Measurements from ENCODE around the gene ESM1.

Gene ESM1, protein sequence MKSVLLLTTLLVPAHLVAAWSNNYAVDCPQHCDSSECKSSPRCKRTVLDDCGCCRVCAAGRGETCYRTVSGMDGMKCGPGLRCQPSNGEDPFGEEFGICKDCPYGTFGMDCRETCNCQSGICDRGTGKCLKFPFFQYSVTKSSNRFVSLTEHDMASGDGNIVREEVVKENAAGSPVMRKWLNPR

DNA sequence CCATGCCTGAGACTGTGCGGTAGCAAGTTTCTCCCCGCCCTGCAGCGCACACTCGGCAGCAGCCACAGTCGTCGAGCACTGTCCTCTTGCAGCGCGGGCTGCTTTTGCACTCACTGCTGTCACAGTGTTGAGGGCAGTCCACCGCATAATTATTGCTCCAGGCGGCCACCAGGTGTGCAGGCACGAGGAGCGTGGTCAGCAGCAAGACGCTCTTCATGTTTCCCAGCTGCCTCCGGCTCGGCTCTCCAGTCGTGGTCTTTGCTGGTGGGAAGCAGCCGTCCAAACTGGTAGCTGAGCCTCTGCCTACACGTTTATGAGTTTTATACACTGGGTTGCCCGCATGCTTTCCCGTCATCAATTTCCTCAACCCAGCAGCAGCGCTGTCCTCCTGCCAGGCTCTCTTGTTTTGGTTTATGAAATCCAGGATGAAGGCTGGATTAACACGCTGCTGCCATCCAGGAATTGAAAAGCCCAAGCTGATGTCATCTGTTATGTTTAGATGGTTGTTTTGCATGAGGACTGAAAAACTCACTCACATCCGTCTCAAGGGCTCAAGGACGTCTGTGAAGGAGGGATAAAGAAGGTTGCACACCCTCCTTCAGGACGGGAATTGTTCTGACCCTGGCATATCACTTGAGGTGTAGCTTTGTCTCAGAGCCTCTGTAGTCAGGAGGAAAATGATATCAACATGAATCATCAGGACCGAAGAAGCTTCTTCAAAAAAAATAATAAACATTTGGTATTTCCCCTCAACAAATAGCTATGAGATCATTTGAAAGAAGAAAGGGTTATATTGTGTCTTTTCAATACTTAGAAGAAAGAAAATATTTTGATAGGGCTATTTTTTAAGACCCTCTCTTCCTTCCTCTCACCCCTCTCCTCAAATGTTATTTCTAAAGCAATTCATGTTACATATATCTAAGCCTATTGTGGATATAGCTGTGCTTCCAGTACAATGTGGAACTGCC is at the start of gene ESM1:
Gene ESM1, minus strand, starts transcription at position 293 of the 968 bp plus-strand sequence. Its CDS starts 76 bp downstream, at position 217.
- FAIRE-seq = no peak
- no peak for DNase-seq (ENCODE audit: insufficient read length, low spot score)
- TF ChIP-seq, protein P1, sequence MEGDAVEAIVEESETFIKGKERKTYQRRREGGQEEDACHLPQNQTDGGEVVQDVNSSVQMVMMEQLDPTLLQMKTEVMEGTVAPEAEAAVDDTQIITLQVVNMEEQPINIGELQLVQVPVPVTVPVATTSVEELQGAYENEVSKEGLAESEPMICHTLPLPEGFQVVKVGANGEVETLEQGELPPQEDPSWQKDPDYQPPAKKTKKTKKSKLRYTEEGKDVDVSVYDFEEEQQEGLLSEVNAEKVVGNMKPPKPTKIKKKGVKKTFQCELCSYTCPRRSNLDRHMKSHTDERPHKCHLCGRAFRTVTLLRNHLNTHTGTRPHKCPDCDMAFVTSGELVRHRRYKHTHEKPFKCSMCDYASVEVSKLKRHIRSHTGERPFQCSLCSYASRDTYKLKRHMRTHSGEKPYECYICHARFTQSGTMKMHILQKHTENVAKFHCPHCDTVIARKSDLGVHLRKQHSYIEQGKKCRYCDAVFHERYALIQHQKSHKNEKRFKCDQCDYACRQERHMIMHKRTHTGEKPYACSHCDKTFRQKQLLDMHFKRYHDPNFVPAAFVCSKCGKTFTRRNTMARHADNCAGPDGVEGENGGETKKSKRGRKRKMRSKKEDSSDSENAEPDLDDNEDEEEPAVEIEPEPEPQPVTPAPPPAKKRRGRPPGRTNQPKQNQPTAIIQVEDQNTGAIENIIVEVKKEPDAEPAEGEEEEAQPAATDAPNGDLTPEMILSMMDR (IDR thresholded peaks at IDR 0.05; ENCODE audit: insufficient read depth, missing control alignments) = no peak

DNA sequence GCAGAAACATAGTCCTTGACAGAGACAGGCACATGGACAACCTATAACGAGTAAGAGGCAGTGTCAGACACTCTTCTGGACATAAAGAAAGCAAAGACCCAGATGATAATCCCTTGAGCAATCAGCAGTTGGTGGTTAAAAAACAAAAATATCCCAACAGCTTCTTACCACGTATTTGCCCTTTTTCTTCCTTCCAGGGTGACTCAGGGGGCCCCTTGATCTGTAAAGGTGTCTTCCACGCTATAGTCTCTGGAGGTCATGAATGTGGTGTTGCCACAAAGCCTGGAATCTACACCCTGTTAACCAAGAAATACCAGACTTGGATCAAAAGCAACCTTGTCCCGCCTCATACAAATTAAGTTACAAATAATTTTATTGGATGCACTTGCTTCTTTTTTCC is 48.2 kb upstream of the ESM1 start:
- no peak for DNase-seq (ENCODE audit: insufficient read length, low spot score)
- no peak for FAIRE-seq
- TF ChIP-seq, protein P1 (IDR thresholded peaks at IDR 0.05; ENCODE audit: insufficient read depth, missing control alignments) = no peak

DNA sequence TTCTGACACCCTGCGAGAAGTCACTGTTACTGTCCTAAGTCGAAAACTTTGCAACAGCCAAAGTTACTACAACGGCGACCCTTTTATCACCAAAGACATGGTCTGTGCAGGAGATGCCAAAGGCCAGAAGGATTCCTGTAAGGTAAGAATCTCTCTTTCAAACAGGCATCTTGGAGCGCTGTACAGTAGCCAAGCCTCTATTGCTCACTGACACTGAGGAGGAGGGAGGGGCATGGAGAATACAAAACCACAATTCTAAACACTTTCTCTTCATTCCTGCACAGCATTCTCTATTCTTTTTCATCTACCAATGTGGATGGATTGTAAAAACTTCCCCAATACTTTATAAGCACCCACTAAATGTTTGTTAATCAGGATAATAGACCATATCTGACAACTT is 46.1 kb upstream of the ESM1 start:
- TF ChIP-seq, protein P1 (IDR thresholded peaks at IDR 0.05; ENCODE audit: insufficient read depth, missing control alignments) = no peak
- no peak for FAIRE-seq
- no peak for DNase-seq (ENCODE audit: insufficient read length, low spot score)

DNA sequence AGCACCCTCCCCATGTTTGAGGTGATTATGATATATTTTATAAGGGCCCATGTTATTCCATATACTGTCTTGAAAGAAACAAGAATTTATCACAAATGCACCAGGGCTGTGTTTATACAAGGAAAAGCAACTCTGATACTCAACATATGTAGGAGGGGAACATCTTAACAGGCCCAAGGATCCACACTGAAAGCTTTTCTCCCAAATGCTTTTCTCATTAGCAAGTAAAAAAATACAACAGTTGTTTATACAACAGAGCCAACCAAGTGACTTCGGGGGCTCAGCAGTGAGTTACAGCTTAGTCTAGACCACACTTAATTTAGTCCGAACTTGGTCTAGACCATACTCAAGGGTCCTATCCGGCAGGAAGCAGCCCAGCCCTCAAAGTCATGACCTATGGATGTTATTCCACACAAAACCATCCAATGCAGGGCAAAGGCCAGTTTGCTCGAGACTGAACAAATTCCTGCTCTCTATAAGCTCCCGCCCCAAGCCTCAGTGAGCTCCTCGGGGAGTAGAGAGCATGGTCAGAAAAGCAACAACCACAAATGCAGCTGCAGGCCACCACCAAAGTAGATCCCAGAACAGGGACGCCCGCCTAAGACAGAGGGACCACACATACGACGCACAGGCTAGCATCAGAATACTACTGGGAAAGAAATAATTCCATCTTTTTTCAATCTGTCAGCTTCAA is 45.4 kb upstream of the ESM1 start:
- TF ChIP-seq, protein P1 (IDR thresholded peaks at IDR 0.05; ENCODE audit: insufficient read depth, missing control alignments) = no peak
- DNase-seq (ENCODE audit: insufficient read length, low spot score) (no peak), FAIRE-seq (no peak)

DNA sequence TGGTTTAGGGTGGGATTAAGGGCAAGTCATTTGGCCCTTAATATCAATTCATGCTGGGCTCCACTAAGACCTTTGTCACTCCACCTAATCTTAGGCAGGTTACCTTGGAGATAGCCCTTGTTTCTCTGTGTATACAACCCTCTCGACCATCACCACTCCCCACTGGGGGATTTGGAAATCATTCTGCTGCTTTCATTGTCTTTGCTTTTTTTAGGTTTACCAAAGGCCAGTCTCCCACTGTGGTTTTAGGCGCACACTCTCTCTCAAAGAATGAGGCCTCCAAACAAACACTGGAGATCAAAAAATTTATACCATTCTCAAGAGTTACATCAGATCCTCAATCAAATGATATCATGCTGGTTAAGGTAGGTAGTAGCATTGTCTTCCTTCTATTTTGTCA is 44.8 kb upstream of the ESM1 start:
- FAIRE-seq (no peak), DNase-seq (ENCODE audit: insufficient read length, low spot score) (no peak)
- TF ChIP-seq, protein P1 (IDR thresholded peaks at IDR 0.05; ENCODE audit: insufficient read depth, missing control alignments) = no peak

DNA sequence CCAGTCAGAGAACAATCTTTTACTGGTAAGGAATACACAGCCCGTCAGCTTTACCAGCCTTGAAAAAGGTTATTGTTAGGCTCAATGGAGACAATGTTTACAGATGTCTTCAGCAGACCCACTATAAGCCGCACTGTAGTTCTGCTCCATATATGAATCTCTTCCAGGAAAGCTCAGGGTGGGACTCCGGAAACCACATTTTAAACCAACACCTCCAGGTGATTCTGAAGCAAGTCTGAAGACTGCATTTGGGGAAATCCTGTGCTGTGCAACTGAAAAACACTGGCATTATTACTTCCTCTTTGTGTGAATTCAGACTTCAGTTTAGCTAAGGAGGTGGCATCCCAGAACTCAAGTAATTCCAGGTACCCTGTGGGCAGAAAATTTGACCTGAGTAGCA is 42.2 kb upstream of the ESM1 start:
- DNase-seq (ENCODE audit: insufficient read length, low spot score) (no peak), FAIRE-seq (no peak)
- TF ChIP-seq, protein P1 (IDR thresholded peaks at IDR 0.05; ENCODE audit: insufficient read depth, missing control alignments) = no peak
